Eye (tissue), 1 donor: ENCODE measurements around the gene G3BP2.
"Not testable (repeated sequence)": the region's sequence is repeated elsewhere in the genome, so short reads cannot be mapped to it uniquely, and the experiment has no call there.

Experiments used
- DNase-seq: peaks from one replicate; pipeline ENCODE4 v3.0.0-alpha.2; 2015

The G3BP2 gene

DNA sequence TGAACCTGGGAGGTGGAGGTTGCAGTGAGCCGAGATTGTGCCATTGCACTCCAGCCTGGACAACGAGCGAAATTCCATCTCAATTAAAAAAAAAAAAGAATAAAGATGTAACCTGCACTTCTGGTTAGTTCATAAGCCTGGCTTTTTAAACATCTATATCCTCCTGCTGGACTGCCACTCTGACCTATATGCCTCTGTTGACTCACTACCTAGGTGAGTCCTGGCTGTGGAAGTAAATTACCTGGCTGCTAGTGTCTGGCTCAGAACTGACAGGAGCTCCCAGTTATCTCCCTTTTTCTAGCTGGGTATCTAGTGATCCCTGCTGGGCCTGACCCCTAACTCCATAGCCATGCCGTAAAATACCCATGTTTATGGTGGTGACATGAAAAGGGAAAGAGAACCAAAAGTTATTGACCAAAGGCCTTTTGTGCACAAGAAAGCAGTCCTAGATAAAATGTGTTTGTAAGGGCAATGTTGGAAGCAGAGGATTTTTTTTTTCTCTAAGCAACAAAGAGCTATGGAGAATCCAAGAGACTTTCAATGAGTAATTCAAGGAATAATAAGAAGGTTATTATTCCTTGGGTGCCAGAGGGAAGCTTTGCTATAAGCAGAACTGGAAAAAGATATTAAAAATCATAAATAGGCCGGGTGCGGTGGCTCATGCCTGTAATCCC is 10.4 kb upstream of the G3BP2 start:
- DNase-seq = no peak

DNA sequence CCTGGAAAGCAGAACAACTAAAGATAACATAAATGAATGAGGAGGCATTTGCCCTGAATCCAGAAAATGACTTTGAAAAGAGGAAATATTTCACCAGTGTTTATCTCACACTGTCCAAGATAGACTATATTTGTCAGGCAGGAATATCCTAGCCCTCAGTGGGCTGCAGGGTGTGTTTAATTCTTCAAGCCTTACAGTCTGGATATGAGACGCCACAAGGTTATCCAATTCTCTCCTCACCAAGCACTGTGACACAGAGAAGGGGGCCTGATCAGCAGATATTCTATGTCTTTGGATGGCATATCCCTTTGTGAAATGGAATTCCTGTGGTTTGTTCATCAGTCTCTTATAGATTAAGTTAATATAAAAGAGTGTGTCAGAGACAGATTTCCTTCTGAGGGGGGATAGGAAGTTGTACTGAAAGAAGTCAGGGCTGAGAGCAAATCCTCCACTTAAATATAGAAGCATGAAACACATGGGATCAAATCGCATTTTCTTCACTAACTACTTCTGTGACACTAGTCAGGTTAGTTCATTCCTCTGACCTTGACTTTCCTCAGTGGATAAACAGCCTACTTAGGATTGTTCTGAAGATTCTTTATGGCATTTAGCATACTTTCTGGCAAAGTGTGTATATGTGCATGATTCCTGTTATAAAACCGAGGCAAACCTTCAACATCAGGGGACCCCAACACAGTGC is 6.8 kb upstream of the G3BP2 start:
- no peak for DNase-seq

DNA sequence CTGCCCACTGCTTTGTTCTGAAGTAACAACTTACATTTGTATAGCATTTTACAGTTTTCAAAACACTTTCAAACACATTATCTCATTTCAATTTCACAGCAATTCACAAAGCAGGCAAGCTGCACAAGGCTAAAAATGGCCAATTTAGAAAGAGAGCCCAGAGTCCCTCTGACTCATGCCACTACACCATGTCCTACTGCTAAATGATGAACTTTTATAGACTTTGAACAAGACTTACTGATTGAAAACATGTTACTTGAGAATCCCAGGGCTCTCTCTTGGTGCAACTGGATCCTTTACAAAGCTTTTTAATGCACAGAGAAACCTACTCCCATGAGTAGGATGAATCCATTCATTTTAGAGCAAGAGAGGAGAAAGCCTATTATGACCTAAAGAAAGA is 5.8 kb upstream of the G3BP2 start:
- no peak for DNase-seq

DNA sequence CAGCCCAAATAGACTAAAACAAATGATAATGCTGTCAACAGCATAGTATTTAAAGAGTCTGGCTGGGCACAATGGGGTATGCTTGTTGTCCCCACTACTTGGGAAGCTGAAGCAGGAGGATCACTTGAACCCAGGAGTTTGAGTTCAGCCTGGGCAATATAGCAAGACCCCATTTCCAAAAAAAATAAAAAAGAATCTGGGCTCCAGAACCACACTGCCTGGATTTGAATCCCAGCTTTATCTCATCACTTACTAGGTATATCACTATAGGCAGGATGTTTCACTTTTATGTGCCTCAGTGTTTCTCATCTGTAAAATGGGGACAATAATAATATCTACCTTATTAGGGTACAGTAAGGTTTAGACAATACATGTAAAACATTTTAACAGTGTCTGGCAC is 5.3 kb upstream of the G3BP2 start:
- no peak for DNase-seq

DNA sequence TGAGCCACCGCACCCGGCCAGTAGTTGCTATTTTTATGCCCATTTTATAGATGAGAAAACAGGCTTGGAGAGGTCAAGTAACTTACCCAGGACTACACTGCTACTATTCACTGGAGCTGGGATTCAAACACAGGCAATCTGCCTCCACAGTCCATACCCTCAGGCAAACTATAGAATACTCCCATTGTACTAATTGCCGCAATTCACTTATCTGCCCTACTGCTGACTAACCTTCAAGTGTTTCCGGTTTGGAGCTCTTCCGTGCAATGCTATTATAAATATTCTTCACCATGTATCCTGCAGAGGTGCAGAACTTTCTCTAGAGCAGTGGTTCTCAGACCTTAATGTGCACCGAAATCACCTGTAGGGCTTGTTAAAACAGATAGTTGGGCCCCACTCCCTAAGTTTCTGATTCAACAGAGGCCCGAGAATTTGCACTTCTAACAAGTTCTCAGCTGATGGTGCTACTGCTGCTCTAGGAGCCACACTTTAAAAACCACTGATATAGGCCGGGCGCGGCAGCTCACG is 1.9 kb upstream of the G3BP2 start:
- no peak for DNase-seq

DNA sequence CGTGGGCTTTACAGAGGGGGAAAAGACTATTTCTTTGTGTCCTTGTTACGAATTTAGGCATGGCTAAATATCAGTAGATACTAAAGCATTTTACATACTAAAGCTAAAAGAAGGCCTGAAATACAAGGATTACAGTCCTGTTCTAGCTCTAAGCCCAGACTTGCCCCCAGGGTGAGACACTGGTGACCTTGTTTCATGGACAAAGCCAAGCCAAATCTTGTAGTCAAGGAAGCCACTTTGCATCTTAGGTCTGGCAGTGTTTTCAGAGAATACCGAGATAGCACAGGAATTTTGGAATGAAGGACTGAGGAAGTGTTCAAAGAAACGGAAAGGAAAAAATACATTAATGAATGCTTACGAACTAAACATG is 733 bp upstream of the G3BP2 start:
- DNase-seq = no peak

DNA sequence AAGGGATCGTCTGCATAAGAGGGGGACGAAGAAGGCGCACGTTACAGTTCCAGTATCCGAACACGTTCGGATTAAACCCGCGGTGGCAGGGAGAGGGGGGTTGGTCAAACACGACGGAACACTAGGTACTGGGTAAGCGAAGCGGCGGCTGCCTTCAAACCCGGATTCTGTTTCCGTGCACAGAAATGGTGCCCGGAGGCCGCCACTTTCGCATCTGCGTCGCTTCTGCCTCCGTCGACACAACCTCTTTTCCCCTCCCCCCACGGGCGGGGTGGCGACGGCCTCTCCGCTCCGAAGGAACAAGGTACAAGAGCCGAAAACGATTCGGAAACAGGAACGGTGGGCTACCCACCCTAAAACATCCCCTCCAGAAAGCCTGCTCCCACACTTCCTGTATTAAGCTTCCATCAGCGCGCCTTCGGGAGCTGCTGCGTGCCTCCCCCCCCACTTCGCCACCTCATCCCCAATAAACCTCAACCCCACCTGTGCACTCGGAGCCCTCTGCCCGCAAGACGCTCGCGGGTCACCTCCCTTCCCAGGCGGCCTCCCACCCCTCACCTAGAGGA is 667 bp downstream of the G3BP2 start:
- peak; percentile 90 for DNase-seq

DNA sequence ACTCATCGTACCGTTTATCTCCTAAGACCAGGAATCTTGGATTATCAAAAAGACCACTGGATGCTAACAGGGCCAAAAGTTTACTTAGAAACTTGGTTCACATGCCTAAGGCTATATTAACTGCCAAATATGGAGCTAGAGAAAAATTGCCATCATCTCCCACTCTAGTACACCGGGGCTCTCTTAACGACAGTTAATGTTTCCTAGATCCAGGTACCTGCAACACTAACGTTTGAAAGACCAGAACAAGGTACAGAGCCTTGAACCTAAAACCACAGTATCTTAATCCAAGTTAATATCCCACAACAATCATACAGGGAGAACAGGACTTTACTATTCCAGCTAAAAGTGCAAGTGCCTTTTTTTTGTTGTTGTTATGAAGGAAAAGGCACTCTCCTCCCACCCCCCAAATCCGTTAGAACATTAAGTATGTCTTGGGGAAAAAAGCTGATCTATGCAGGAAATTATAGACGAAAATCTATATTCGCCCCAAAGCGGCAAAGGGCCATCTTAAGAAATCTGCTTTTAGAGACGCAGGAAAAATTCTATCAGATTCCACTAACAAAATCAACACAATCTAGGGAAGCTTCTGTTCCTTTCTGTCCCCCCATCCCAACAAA is 1.3 kb downstream of the G3BP2 start:
- DNase-seq = no peak

DNA sequence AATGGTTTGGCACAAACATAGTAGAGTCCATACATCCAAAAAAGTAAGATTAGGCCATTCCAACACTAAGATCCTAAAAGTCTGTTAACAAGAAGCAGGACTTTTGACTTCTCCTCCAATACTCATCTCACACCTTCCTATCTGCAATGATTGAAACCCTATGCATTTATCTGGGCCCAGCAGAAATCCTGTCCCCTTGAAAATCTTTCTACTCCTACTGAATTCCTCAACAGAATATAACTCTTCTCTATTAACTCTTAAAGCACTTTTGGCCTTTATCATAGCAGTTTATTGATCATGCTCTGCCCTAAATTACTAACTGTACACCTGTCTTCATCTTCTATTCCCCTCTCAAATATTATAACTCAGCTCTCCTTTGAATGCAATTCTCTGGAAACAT is 4.6 kb downstream of the G3BP2 start:
- DNase-seq = no peak

DNA sequence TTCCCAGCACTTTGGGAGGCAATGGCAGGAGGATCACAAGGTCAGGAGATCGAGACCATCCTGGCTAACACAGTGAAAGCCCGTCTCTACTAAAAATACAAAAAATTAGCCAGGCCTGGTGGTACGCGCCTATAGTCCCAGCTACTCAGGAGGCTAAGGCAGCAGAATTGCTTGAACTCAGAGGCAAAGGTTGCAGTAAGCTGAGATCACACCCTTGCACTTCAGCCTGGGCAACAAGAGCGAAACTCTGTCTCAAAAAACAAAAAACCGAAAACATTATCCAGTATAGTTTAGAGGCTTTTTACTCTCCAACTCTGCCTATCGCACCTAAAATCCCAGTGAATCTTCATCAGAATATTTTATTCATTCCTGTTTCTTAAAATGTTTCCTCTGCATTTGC is 5.6 kb downstream of the G3BP2 start:
- not testable (repeated sequence) for DNase-seq

DNA sequence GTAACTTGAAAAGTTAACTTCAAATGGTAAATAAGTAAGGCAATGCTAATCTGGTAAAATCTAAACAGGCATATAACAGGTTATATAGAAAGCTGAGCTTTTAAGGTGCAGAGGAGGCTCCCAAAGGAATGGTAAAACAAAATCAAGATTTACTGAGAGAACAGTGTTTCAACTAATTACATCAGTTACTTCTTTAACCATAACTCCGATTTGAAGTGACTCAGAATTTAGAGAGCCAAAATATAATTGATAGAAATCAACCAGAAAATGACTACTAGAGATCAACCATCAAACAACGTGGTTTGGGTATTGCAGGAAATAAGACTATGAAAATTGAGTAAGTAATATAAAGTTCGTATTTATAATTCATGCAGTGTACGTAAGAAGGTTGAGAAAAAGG is 6.9 kb downstream of the G3BP2 start:
- DNase-seq = no peak

DNA sequence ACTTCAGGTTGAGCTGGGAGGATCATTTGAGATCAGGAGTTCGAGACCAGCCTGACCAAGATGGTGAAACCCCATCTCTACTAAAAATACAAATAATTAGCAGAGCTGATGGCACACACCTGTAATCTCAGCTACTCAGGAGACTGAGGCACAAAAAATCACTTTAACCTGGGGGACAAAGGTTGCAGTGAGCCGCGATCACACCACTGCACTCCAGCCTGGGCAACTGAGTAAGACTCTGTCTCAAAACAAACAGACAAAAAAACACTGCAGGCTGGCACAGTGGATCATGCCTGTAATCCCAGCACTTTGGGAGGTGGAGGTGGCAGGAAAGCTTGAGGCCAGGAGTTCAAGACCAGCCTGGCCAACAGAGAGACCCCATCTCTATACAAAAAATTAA is 8.6 kb downstream of the G3BP2 start:
- DNase-seq = not testable (repeated sequence)

DNA sequence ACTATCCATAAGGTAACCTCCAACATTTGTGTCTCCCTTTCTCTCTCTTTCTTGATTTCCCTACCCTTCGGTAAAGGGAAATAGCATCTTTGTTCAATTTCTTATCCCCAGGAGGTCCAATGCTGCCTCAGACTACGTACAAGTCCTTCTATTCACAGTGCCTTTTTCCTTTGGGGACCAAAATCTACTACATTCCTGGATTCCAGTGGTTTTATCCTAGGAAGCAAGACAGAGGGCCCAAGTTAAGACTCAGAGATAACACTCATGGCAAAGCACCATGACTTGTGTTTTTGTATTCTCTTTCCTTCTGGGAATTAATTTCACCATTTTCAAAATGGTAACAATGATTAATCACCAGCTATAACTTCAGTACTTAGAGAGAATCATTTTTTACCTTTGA is 10.6 kb downstream of the G3BP2 start:
- no peak for DNase-seq

DNA sequence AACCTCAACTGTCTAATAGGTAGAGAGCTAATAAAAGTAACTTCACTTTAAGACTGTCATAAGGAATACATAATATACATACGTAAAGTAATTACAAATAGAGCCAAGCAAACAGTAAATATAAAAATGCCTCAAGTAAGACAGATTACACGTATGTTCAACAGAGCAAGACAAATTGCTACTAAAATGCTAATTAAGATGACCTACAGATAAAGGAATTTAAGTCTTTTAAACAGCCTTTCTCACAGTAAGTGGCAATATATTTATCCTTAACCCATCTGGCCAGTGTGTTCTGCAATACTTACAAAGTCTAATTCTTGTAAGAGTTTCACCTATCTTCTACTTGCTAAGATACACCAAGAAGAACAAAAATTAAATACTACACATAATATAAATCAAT is 12.7 kb downstream of the G3BP2 start:
- DNase-seq = no peak

DNA sequence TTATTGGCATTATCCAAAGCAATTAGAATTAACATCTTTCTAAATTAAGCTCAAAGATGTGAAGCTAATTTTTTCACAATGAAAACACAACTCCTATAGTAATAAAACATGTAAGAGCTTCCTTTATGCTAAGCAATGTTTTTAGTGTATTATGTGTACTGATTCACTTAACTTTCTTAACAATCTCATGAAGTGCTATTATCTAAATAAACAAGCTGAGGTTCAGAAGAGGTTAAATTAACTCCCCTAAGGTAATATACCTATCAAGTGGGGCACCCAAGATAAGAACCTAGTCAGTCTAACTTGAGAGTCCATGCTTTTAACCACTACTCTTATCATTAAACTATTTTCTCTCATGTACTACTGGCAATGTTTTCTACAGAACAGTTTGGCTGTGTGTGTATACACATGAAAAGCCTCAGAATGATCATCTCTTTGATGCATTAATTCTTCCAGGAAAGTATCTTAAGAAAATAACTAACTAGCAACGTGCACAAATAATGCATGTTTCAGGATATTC is 13.6 kb downstream of the G3BP2 start:
- DNase-seq = no peak

DNA sequence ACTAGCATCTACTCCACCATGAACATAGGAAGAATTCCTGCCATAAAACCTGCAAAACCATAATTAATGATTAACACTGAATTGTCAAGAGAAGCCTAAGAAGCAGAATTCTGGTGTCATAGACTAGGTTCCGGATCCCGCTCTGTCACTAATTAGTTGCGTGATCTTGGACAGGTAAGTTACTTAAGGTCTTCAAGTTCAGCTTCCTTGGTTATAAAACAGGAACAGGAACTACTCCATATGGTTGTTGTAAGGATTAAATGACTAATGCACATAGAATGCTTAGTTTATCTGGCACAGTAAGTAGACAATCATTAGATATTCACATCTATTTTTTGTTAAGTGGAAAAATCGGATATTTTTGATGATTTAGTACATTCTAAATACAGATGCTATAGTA is 14.3 kb downstream of the G3BP2 start:
- DNase-seq = no peak

DNA sequence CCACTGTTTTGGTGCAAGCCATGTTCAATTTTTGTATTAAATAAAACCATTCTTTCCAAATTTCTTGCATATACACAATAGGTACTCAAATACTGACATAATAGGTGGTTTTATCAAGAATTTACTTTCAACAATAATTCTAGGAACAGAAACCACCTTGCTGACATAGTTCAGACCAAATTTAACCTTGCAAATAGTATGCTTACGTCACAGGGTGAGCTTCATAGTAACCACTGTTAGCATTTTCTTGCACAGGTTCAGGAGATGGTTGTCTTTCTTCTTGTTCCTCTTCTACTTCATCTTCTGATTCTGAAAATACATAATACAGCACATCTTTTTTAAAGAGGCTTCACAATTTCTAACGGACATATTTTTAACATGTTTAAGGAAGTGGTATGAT is 17.6 kb downstream of the G3BP2 start:
- DNase-seq = no peak

DNA sequence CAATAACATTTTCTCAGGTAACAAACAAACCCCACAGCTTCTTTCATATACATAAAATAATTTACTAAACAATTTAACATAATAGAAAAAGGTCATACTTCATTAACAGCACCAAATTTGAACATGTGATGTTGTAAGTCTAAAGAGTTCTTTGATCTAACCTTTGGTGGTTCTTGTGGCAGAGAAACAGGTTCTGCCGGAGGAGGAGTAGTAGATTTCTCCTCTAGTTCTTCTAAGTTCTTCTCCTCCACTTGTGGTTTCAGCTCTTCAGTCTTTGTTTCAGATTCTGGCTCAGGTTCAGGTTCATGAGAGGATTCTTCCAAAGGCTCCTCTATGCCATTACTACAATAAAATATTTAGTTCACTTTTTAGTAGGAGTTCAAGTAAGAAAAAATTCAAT is 18.3 kb downstream of the G3BP2 start:
- no peak for DNase-seq

DNA sequence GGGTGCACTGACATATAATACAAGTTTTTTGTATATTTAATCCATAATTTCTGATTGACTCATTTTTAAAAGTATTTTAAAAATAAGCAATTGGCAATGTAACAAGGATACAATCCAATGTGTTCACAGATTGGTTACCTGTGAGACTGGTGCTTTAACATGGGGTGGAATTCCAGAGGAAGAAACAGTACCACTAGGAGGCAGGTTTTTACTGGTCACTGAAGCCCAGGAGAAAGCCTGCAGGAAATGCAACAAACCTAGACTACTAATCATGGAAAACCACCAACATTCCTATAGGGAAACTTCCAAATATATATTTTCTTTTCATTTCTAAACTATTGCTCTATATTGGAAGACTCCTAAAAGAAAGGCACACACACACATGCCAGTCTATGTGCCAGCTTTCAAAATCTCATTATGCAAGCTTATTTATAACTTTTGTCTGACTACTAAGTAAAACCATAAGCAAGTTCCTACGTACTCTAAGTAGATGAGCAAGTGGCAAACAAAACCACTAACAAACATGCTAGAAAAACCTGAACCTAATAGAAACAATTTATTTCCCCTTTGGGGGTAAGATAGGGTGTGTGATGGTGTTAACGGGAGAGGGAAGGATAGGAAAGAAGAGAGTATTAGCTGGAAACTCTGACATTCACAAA is 19.2 kb downstream of the G3BP2 start:
- DNase-seq = no peak

DNA sequence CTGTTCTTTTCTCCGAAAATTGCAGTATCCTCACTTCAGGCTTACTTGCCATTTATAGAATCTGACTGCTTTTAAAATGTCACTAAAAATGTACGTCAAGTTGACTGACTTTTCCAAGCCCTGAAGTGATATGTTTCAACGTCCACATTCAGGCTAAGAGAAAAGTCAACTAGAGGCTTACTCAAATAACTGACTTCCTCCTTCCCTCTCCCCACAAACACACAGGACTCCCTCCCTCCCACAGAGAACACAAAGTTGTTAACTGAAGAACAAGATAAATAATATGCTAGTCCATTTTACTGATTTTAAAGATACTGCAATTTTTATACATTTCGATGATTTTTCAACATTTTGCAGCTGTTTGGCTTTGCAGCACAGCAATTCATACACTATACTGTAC is 29.1 kb downstream of the G3BP2 start:
- DNase-seq = no peak

DNA sequence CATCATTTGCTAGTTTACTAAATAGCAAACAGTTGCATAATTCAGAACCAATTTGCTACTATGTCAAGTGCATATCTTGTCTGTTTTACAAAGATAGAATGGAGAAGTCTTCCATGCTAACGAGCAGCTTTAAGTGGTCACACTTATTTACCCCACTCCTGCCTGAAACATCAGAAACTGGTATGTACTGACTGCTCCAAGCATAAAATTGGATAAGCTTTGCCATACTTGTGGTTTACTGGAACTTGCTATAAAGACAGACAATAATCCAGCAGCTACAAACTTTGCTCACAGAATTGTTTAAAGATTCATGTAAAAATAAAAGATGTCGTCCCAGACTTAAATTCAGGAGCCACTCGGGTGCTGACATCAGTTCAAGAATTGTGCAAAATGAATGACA is 29.6 kb downstream of the G3BP2 start:
- no peak for DNase-seq

DNA sequence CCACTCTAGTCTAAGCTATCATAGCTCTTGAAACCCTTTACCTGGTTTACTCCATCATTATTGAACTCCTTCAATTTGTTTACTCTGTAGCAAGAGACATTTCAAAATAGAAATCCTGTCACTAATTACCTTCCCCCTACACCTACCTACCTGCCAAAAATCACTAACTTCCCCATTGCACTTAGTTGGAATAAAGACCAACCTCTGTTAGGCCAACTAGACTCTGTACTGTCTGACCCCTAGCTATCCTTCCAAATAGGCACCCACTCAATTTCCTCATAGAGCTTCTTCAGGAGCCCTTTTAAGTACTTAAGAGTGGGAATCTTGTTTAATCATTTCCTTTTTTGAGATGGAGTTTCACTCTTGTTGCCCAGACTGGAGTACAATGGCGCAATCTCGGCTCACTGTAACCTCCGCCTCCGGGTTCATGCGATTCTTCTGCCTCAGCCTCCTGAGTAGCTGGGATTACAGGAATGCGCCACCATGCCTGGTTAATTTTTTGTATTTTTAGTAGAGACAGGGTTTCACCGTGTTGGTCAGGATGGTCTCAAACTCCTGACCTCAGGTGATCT is 34.0 kb downstream of the G3BP2 start:
- DNase-seq = no peak

DNA sequence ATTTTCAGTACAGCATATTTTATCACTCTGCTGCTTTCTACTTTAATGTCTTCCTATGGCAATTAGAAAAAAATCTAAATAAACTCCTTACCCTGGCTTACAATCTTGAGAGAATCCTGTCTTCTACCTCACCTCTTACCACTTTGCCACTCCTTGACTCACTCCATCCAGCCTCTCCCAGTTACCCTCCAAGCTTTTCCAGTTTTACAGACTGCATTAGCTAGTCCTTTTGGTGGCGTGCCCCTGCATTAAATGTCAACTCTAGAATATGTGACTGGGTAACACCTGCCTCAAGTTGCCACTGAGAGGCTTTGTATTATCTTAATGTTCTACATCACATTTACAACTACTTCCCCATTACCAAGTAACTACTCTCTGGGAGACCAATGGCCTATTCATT is 35.4 kb downstream of the G3BP2 start:
- DNase-seq = no peak
